Stimulated activated CD8-positive, alpha-beta memory T cell treated with anti-CD3 and anti-CD28 coated beads, Interleukin-15, amount 100 ng/mL, for 24 hours (primary cell): ENCODE measurements around the gene FILIP1L.

Experiments used
- DNase-seq: peaks from one replicate; pipeline ENCODE4 v3.0.0-alpha.2; 2020; ENCODE audit warnings: low read depth

Gene FILIP1L

DNA sequence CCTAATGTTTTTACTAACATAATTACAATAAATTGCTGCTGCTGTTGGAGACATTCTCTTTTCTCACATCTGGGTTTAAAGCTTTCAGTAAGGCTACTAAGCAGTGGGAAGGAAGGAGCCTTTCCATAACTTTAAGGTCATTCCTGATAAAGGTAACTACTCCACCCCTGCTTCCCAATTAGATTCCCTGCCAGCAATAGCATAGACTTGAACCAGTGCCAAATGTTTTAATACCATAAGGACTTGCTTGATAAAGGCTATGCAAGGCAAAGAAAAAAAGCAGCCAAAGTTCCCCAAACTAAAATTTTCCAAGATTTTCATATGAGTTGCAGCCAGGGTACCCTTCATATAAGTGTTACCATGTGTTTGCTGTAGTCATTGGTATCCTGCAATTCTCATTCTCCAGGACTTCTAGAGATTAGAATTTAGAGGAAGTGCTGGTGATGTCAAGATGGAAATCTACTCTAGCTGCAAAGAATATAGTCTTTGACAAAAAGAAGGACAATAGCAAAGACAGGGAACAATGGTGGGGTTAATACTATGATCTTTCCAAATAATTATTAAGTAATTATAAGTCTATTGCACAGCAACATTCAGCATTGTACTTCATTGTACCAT lies 106.1 kb downstream of the FILIP1L start:
- DNase-seq: no peak

DNA sequence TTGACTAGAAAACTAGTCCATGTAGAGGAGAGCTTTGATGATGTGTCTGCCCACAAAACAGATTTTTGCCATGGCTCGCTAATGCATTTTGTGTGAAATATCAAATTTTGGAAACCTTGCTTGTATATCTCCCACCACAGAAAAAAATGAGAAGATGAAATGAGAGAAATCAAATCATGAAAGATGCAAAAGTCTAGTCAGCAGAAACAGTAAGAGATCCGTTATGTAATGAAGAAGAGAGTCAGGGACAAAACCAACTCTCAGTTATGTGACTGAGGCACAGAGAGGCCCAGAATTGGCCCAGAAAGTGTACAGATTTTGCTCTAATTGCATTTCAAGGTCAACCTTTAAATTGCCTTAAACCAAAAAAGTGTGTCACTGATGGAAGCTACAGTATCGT lies 107.0 kb downstream of the FILIP1L start:
- DNase-seq: no peak

DNA sequence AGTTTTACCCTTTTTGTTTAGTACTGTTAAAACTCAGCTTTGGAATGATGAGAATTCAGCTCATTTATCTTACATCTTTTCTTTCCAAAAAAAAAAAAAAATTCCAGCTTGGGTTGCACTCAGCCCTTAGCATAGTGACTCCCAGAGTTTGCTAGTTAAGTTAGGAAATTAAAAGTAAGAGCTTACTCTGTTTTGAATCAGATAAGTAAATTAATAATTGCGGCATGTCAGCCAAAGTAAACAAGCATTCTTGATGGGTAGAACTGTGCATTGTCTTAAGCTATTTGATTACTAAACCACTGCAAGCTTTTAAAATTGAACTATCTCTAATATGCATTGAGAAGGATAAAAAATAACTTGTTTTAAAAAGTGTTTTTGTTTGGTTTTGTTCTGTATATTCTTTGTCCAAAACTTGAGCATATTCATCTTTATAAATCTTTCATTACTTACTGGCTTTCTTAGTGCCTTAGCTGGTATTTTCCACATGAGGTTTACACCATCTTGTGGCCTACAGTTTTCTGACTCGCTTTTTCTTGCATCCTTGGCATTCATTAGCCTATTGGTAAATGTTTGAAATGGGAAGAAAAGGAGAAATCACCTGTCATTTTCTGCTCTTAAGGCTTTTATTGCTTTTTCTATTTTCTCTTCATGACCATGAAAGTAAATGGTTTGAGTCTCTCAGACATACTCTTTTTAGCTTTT lies 107.6 kb downstream of the FILIP1L start:
- no peak for DNase-seq

DNA sequence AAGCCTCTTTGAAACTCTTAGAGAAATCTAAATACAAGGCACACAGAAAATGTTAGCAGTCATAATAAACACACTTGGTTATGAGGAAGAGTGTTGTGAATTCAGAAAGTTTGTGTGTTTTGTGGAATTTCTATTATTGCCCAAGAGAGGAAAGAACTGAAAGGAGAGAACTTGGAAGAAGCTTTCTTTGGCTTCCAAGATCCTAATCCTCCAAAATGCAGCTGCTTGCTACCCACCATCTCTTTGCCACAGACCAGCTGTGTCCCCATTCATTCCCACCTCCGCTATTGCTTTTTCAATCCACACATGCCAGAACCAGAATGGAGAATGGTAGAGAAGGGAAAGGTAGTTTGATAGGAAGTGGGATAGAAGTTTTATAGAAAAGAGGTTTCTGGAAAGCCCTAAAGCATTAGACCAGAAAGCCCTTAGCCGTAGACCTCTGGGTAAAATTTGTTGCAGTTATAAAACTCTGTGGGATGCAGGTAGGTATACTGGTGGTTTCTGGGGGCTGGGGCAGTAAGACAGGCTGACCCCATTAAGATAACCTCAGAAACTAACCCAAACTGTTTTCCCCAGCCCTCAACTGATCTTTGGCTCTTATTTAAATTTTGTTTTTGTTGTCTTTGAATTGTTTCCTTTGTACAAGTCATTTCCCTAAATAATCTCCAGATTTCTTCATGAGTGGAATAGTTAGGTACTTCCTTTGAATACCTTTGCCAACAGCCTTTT lies 108.5 kb downstream of the FILIP1L start:
- no peak for DNase-seq

DNA sequence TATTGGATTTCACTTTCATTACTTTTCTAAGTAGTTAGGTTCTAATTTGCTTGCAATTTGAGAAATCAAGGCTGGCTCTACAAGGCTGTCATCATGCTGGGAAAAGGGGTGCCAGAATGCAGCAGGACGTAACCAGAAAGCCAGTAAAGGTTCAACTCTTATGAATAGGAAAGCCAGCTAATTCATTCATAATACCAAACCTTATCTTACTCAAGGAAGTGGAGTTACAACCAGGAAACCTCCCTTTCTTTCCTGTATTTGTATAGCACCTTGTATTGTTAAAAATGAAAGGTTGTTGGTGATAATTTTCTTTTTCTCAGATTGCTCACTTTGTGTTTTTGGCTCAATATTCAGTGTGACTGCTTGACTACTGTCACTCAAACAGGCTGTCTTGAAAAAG lies 109.4 kb downstream of the FILIP1L start:
- DNase-seq: no peak

DNA sequence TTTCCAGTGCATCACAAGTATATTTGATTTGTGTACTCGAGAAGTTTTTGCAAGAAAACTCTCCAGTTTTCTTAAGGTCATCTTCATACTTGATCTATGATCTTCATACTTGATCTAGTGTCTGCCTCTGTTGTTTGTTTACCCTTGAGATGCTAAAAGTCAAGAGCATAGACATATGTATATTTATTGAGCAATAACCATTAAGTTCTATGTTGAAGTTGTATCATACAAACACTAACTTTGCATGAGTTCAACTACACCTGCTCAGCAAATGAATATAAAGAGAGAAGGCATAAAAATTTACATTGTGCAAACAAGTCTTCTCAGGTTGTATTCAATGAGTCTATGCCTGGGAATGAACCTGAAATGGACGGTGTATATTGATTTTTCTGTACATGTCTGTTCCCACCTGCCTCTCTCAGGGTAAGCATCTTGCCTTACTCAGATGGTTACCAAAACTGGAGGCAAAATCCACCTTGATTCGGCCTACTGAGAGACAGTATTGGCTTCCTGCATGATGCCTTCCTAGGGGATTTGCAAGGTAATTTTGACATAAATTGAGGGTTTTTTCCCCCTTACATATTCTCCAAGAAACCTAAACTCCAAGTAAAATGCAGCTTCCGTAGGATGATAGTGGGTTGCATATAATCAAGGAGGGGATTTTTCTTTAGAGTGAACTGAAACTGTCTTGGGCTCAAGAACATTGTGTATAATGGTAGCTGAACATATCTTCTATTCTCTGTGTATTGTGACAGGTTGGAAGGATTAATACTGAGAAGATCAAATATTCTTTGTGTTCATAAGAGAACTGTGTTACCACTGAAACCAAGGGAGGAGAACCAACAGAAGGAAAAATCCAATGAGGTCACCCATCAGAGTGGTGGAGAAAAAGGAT lies 110.4 kb downstream of the FILIP1L start:
- DNase-seq: no peak

DNA sequence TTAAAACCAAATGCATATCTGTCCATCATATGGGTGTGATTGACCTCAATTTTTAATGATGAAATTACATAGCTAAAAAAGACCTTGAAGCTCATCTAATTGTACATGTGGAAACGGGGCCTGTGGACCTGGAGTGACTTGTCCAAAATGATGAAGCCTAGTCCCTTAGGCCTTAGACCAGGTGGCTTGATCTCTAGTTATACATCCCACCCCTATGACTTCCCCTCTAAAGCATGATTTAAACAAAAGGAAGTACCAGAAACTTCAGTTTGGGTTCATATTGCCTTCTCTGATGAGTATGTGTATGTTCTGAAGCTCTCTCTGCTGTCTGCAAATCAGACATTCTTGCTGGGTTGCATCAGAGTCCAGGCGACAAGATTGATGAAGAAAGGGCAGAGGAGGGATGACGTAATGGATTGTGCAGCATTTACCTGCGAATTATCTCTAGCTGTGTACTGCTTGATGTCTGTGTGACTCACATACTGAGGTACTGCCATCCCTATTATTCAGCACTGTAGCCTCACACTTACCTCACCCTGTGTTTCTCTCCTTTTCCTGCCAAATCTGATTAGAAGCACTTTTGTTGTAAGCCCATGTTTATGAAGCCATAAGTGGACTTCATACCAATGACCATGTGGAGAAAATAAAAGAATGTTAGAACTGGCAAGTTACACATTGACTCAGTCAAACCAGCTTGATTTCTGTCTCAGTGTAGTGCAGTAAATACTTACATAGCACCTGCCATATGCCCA lies 111.5 kb downstream of the FILIP1L start:
- DNase-seq: no peak

DNA sequence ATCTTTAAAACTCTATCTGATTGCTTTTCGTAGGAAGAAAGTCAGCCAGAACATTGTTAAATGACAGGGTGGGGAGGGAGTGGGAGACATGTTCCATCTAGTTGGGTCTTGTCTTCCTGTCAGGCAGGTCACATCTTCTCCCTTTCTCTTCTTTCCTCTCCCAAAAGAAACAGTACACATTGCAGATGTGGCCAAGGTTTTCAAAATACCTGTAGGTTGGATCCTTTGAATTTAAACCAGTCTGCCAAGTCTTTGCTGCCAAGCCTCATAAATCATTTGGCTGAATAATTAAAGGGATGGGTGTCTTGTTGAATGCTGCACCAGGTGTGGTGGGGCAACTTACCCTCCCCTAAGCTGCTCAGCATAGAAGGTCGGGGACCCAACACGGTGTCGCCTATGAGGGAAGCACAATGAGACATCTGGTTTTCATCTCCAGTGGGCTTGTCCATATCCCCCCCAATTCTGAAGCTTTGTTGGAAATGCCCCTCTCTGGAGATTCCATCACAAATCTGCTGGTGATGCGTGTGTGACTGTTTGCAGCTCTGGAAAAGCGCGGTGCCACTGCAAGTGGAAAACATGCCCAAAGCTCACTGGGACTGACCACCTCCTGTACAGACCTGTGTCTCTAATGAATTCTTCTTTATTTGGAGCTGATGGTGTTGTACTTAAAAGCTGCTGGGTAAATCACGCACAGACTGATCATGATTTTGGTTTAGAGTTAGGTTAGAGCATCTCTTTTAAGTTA lies 112.6 kb downstream of the FILIP1L start:
- no peak for DNase-seq

DNA sequence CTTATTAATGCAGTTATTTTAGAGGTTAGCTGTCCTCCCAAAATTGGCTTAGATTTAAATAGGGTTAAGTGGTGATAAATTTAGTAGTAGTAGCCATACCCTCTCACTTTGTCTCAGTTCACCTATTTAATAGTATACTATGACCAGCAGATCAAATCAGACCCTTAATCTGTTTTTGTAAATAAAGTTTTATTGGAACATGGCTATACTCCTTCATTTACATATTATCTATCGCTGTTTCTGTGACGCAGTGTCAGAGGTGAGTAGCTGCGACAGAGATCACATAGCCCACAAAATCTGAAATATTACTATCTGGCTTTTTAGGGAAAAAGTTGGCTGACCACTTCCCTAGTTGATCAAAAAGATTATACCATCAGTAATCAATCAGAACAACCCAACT lies 113.2 kb downstream of the FILIP1L start:
- no peak for DNase-seq

DNA sequence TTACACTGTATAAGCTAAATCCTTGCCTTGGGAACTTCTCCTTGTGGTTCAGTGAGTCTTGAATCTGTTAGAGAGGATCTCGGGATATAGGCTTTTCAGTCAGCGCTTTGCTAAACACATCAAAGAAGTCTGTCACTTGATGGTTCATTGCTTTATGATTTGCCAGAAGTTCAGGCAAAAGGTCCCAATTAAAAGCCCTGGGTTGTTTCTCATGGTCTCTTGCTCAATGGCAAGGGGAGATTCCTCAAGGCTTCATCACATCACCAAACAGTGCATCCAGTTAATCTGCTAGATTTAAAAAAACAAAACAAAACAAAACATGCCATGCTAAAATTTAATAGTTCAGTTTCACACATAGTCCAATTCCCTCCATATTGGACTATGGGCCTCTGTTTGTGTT lies 114.8 kb downstream of the FILIP1L start:
- DNase-seq: no peak

DNA sequence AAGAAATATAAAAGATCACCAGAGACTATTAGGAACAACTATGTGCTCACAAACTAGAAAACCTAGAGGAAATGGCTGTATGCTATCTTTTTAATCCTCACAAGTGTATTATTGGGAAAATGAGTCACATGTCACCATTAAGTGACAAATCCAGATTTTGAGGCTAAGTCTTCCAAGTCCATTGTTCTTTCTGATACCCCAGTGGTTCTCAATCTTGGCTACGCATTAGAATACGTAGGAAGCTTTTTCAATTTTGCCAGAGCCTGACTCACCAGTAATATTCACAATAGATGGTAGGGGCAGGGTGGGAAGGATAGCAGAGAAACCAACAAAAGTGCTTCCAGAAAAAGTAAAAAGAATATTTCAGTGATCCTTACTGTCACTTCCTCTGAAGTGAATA lies 117.0 kb downstream of the FILIP1L start:
- no peak for DNase-seq

DNA sequence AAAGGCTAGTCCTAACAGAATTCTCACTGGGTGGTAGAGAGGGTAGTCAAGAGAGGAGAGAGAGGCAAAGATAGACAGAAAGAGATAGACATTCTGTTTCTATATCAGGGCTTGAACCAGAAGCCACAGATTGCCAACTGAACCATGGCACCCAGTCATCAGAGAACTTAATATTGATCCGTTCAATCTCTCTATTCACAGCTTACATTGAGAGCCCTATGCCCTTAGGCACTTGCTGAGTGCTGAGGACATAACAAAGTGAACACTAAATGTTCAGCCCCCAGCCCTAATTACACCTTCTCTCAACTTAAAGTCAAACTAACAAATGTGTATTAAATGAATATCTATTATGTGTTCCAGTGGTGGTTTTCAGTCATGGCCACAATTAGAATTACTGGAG lies 124.1 kb downstream of the FILIP1L start:
- no peak for DNase-seq

DNA sequence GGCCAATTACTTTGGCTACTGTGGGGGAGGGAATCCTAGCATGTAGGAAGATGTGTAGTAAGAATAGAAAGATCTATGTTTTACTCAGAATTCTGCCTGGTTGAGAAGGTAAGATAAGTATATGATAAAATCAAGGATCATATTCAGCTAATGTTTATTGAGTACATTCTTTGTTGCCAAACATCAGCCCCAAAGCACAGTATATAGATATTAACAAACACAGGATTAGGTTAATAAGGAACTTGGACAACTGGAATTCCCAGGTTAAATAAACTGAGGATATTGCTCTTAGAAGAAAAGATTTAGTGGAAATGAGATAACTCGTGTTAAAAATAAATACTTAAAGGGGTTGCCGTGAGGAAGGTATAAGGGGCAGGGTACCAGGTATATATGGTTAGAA lies 129.6 kb downstream of the FILIP1L start:
- DNase-seq: no peak

DNA sequence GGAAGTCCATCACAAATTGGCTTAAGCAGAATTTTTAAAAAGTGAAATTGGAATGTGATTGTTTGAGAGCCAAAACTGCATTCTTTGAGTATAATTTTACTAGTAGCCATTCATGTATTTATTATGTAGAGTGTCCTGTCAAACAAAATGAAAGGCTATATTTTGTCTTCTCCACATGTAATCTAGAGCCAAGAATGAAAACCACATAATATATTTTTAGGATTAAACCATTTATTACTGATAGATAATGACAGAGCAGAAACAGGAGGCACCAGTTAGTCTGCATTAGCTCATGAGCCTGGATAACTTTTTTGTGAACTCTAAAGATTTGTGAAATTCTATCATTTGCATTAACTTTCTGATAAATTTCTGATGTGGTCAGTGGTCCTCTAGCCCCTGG lies 130.2 kb downstream of the FILIP1L start:
- DNase-seq: no peak

DNA sequence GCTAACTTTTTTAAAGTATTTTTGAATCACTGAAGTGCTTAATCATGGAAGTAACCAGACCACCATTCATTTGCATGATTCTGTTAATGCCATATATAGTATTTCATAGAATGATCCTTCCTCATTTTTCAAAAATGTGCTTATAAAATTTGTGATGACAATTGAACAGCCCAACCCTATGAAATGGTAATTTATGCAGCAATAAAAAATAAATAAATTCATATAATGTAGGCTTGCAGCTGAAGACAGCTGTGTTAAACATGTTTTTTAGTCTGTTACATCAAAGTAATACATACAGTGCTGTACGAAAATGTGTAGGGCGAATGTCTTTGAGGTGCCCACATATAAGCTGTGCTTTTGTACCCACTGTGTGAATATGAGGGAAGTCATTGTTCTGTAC lies 131.7 kb downstream of the FILIP1L start:
- no peak for DNase-seq

DNA sequence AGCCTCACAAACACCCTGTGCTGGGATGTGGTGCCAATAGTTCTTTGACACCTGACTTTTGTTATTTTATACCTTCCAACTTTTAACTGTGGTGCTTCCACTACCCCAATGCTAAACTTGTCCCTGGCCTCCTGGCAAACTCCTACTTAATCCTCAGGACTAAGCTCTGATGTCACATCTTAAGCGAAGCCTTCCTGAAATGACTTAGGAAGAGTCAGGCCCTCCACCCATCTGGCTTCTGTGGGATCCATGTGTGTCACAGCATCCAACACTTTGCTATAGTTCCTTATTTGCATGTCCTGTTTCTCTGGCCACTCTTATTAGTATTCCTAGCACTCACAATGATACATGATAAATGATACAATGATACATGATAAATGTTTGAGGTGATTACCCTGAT lies 133.2 kb downstream of the FILIP1L start:
- no peak for DNase-seq

DNA sequence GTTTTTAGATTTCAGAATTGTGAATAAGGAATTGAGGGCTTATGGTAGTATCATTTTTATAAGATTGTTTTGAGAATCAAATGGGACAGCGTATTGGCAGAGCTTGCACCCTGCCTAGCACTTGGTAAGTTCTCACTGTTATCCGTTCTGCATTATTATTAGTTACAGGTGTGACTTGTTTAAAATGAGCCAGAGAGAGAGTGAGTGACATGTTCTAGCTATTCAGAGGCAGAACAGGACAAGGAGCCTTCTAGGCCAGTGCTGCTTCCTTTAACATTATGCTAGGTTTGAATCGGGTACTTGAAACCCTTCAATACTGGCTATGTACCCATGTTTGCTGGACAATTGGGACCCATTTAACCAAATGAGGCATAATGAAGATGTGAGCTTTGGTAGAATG lies 133.7 kb downstream of the FILIP1L start:
- no peak for DNase-seq

DNA sequence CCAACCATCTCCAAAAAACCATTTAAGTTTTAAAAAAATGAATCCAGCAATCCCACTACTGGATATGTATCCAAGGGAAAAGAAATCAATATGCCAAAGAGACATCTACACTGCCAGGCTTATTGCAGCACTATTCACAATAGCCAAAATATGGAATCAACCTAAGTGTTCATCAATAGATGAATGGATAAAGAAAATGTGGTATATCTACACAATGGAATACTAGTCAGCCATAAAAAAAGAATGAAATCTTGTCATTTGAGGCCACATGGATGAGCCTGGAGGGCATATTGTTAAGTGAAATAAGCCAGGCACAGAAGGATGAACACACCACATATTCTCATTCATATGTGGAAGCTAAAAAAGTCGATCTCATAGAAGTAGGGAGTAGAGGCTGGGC lies 136.1 kb downstream of the FILIP1L start:
- no peak for DNase-seq

DNA sequence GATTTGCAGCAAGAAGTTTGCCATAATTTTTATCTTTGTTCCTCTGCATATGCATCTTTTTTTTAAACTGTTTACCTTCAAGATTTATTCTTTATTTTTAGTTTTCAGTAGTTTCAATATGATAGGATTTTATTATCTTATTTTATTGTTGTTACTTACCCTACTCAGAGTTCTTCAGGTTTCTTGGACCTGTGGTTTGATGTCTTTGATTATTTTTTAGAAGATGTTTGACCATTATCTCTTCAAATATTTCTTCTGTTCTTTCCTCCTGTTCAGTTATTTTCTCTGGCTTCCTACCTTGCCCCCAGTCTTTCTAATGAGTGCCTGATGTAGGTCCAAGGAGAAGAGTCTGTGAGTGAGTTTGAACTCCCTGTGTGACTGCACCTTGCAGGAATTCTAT lies 137.7 kb downstream of the FILIP1L start:
- no peak for DNase-seq

DNA sequence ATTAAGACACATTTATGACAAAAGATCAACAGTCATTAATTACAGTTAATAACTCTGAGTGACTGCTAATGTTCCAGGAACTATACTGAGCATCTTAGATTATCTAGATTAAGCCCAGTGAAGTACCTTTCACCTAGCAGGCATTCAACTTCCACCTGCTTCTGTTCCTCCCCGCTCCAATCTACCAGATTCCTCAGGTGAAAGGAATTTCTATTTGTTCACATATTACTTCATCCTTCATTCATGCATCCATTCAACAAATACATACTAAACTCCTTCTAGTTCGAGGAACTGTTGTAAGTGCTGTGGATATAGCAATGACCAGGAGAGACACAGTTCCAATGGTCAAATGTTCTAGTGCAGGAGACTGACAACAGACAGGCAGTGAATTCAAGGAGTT lies 139.3 kb downstream of the FILIP1L start:
- DNase-seq: no peak
